Measurements from ENCODE around the gene CHD9. TPM values are rescaled to one million over a fixed set of nuclear protein-coding genes. Genes with fewer than 3 reads are reported as not detected.

Gene CHD9
- total and polyA plus RNA-seq, 4 donors, result 6.2 to 46.6 (median 32.5) TPM

- H3K27me3 ChIP-seq (ENCODE audit: control insufficient read depth in 4 of 4, insufficient read depth in 4 of 4, low read length in 3 of 4), result no peaks in the 10 kb centered on the region
- H3K9me3 ChIP-seq (ENCODE audit: control insufficient read depth in 4 of 4, low read length in 3 of 4), result no peaks in the 10 kb centered on the region
- DNase-seq (ENCODE audit: low spot score), result no peak
- TF ChIP-seq GABPA (IDR thresholded peaks at IDR 0.05 in 1 of 2, conservative IDR thresholded peaks at IDR 0.05 in 1 of 2) (no peak), RXRA (IDR thresholded peaks at IDR 0.05) (no peak), JUND (IDR thresholded peaks at IDR 0.05) (no peak), SP1 (IDR thresholded peaks at IDR 0.05) (no peak), EGR1 (IDR thresholded peaks at IDR 0.05; ENCODE audit: low read depth in 2 of 2) (no peak), FOXA1 (IDR thresholded peaks at IDR 0.05) (no peak), CTCF (IDR thresholded peaks at IDR 0.05; ENCODE audit: low read depth, low read length, missing input control) (no peak), REST (IDR thresholded peaks at IDR 0.05) (no peak), HNF4G (IDR thresholded peaks at IDR 0.05) (no peak), FOXA2 (IDR thresholded peaks at IDR 0.05) (no peak), HNF4A (conservative IDR thresholded peaks at IDR 0.05) (no peak), YY1 (IDR thresholded peaks at IDR 0.05) (no peak), NR2F2 (IDR thresholded peaks at IDR 0.05) (no peak), RAD21 (IDR thresholded peaks at IDR 0.05) (no peak), TAF1 (conservative IDR thresholded peaks at IDR 0.05) (no peak), ATF3 (IDR thresholded peaks at IDR 0.05) (no peak), ZBTB33 (IDR thresholded peaks at IDR 0.05) (no peak), MAX (IDR thresholded peaks at IDR 0.05) (no peak)
- no peak overlapping the region for H3K4me3 ChIP-seq (ENCODE audit: low read depth in 1 of 3, low read length in 3 of 3)
- WGBS, result 84% methylated on average over 2 of the region's 2 CpGs
- H3K9ac ChIP-seq (ENCODE audit: low read depth in 1 of 2, low read length in 2 of 2), result no peak overlapping the region
- H3K4me1 ChIP-seq (ENCODE audit: control insufficient read depth in 4 of 4, insufficient read depth in 4 of 4, low read length in 3 of 4), result peaks cover 6 to 22% (median 9%) of the 10 kb centered on the region in 4 donors
- H3K27ac ChIP-seq (ENCODE audit: low read depth in 1 of 2, low read length in 2 of 2), result no peak overlapping the region
- H3K36me3 ChIP-seq (ENCODE audit: control insufficient read depth in 4 of 4, insufficient read depth in 3 of 4, low read depth in 1 of 4, low read length in 3 of 4), result peaks cover 0 to 5% (median 1%) of the 10 kb centered on the region in 4 donors
Measured at GRCh38 chr16:53069772-53070171, 15.0 kb downstream of the CHD9 start.

Data from liver (tissue), 9 donors.